Thoracic aorta (tissue), 2 donors: ENCODE results near the gene CUEDC1. TPM values are rescaled to one million over a fixed set of nuclear protein-coding genes. Genes with fewer than 3 reads are reported as not detected.

ENCODE experiments used
- ATAC-seq: fragments of 150-250 bp; one replicate; pipeline ENCODE4 v1.8.0; 2017; ENCODE audit warnings: low read depth; ENCODE audit not compliant: insufficient number of reproducible peaks, low FRiP score
- DNase-seq: peaks from one replicate; pipeline ENCODE4 v3.0.0-alpha.2; 2020; ENCODE audit warnings: low spot score
- H3K27ac ChIP-seq, 2 donors: fragments of 200-600 bp; sonication (generic); 1 replicate in 1 of 2; 2 replicates in 1 of 2; pipeline ENCODE4 v1.5.1; 2016; ENCODE audit warnings: mild to moderate bottlenecking in 2 of 2, moderate library complexity in 2 of 2
- H3K27me3 ChIP-seq: fragments of 200-600 bp; sonication (generic); replicated peaks from 2 replicates; pipeline ENCODE4 v1.6.0; 2016; ENCODE audit warnings: mild to moderate bottlenecking; ENCODE audit not compliant: insufficient read depth
- H3K36me3 ChIP-seq: fragments of 200-600 bp; sonication (generic); one replicate; pipeline ENCODE4 v1.5.1; 2016
- H3K4me1 ChIP-seq, 2 donors: fragments of 200-600 bp; sonication (generic); 1 replicate in 1 of 2; 2 replicates in 1 of 2; pipeline versions ENCODE4 v1.5.1 to v1.6.0; 2016; ENCODE audit warnings: low read depth in 2 of 2, mild to moderate bottlenecking in 1 of 2; ENCODE audit not compliant: control insufficient read depth in 1 of 2
- H3K4me3 ChIP-seq: fragments of 200-600 bp; sonication (generic); 2 replicates; pipeline ENCODE4 v1.5.1; 2016; ENCODE audit warnings: mild to moderate bottlenecking
- H3K9me3 ChIP-seq: fragments of 200-600 bp; sonication (generic); 2 replicates; pipeline ENCODE4 v1.5.1; 2016
- total RNA-seq, 2 donors: library from RNA; depleted of rRNA; stranded (reverse); fragments of >200 nt; gene quantifications; one replicate each; pipeline versions ENCODE4 v1.1.0 to v1.2.3, GENCODE V29; 2016
- TF ChIP-seq, protein P1 (sequence below): fragments of 200-600 bp; sonication (generic); IDR thresholded peaks from one replicate; pipeline ENCODE4 v1.5.1; 2019; ENCODE audit warnings: antibody characterized with exemption

Gene CUEDC1
- total RNA-seq, 2 donors from 2014 or later = 32.7 to 93.1 TPM

DNA sequence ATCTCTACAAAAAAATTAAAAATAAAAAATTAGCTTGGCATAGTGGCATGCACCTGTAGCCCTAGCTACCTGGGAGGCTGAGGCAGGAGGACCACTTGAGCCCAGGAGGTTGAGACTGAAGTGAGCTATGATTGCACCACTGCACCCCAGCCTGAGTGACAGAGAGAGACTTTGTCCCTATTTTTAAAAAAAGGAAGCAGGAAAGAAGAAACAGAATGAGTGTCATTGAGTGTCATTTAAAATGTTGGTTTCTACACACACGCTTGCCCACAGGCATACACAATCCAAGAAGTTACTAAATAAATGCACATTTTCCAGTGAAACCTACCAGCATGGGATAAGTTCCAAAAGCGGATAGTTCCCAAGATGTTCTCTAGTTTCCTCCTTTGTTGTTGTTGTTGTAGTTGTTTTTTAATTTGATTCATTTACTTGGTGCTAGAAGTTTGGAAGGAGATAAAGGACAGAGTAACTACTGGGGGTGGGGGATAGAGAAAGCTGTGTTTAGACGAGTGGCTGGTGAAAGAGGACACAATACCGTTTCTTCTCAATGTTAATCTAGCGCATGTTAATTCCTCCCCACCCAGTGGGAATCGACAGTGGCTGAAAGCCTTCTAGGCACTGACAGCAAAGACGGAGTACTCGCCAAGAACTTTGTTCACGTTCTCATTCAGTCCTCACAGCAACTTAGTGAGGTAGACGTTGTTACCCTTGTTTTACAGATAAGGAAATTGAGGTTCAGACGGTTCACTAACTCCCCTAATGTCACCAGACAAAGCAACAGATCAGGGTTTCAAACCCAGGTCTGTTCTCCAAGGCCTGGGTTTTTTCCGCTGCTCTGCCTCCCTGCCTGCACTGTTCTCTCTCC lies 122.7 kb downstream of the CUEDC1 start:
- H3K27ac ChIP-seq = peak overlapping the region; percentile 68 to 91
- DNase-seq = no peak
- H3K36me3 ChIP-seq = no peaks in the 10 kb centered on the region
- no peaks in the 10 kb centered on the region for H3K27me3 ChIP-seq
- H3K9me3 ChIP-seq = no peaks in the 10 kb centered on the region
- no peak for ATAC-seq
- TF ChIP-seq, protein P1, sequence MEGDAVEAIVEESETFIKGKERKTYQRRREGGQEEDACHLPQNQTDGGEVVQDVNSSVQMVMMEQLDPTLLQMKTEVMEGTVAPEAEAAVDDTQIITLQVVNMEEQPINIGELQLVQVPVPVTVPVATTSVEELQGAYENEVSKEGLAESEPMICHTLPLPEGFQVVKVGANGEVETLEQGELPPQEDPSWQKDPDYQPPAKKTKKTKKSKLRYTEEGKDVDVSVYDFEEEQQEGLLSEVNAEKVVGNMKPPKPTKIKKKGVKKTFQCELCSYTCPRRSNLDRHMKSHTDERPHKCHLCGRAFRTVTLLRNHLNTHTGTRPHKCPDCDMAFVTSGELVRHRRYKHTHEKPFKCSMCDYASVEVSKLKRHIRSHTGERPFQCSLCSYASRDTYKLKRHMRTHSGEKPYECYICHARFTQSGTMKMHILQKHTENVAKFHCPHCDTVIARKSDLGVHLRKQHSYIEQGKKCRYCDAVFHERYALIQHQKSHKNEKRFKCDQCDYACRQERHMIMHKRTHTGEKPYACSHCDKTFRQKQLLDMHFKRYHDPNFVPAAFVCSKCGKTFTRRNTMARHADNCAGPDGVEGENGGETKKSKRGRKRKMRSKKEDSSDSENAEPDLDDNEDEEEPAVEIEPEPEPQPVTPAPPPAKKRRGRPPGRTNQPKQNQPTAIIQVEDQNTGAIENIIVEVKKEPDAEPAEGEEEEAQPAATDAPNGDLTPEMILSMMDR = no peak
- H3K4me3 ChIP-seq = peak overlapping the region; percentile 72
- H3K4me1 ChIP-seq = peaks cover 17 to 33% of the 10 kb centered on the region in 2 donors

DNA sequence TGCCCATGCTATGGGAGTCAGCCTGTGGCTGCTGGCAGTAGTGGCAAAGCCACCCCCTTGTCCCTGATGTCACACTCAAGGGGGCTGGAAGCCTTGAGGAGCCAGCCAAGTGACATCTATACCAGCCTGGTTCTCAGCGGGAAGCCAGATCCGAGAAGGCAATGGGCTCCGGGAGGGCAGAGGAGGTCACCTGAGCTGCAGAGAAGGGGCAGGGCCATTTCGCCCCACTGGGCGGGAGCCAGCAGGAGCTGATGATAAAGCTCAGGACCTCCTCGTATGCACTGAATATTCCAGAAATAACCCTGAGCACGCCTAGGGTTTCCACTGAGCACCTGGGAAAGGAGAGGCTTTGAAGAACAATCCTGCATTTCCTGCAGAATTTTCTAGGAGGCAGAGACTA lies 124.3 kb downstream of the CUEDC1 start:
- Histone ChIP-seq H3K27ac (no peak overlapping the region), H3K4me3 (no peak overlapping the region), H3K4me1 (peaks cover 17 to 33% of the 10 kb centered on the region in 2 donors), H3K36me3 (no peaks in the 10 kb centered on the region), H3K27me3 (no peaks in the 10 kb centered on the region), H3K9me3 (no peaks in the 10 kb centered on the region)
- TF ChIP-seq, protein P1 = no peak
- ATAC-seq (no peak), DNase-seq (no peak)

DNA sequence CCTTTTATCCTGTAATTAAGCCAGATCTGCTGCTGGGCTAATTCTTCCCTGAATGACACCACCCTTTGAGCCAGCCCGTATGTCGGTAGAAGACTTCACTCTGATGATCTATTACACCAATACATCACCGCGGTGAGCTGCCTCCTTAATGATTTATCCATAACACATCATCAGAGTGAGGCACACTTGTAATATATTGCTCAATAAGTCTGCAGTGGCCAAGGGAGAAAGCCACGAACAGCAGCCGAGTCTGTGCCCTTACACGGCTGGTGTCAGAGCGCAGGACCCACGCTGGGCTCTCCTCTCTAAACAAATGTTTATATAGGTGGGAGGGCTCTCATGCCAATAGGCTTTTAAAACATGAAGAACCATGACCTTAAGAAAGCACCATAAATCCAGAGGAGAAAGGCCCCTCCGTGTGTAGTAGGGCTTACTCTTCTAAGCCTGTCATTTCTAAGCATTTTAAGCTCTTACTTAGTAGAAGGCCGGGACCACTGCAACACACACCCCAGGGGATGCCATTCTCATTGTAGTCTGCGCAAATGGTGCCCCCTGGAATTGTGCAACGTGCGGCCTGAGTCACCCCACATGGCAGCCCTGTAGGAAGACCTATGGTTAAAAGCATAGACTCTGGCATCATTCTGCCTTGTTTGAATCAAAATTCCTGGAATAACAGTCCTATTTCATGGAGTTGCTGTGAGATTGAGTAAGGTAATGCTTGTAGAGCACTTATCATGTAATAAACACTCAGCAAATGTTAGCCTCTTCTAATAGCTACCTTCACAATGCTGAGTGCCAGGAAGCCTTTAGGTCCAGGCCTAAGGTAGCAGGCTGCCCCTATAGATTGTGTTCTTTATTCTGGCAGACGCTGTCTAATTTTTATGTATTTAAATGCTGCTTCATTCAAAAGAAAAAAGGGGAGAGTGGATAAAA lies 131.5 kb downstream of the CUEDC1 start:
- Histone ChIP-seq H3K9me3 (no peaks in the 10 kb centered on the region), H3K27me3 (no peaks in the 10 kb centered on the region), H3K4me1 (no peaks in the 10 kb centered on the region), H3K4me3 (no peak overlapping the region), H3K27ac (no peak overlapping the region), H3K36me3 (no peaks in the 10 kb centered on the region)
- TF ChIP-seq, protein P1 = no peak
- DNase-seq (no peak), ATAC-seq (no peak)

DNA sequence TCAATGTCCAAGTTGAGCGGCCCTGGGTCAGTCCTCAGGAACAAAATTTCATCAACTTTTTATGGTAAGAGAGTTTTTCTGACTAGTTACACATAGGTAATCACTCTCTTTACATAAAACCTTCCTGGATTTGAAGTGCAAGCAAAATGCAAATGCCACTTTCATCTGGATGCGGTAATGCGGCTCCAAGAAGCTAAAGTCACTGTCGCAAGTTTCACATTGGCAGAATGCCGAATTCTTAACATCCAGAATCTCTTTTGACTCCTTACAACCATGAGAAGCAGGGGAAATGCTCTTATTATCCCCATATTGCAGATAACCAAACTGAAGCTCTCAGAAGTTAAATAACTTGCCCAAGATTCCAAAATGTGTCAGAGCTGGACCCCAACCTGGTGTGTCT lies 135.3 kb downstream of the CUEDC1 start:
- Histone ChIP-seq H3K36me3 (no peaks in the 10 kb centered on the region), H3K9me3 (no peaks in the 10 kb centered on the region), H3K27ac (no peak overlapping the region), H3K4me1 (no peaks in the 10 kb centered on the region), H3K4me3 (no peak overlapping the region), H3K27me3 (no peaks in the 10 kb centered on the region)
- no peak for DNase-seq
- ATAC-seq = no peak
- TF ChIP-seq, protein P1 = no peak

DNA sequence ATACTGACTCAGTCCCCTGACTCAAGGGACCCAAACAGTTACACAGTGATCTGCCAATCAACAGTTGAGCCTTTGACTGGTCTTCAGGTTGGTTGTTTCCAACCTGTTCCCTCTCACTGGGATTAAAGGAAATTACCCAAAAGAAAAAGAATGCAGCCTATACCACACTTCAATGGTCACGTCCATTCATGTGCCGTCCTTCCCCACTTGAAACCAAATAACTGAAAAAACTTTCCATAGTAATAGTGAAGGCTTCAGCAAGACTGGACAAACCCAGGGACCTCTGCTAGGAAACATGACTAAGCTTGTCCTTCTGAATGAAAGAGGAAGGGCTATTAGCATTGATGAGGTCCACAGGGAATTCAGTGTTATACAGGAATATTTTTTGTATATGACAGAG lies 135.9 kb downstream of the CUEDC1 start:
- DNase-seq (no peak), ATAC-seq (no peak)
- Histone ChIP-seq H3K27me3 (no peaks in the 10 kb centered on the region), H3K4me3 (no peak overlapping the region), H3K36me3 (no peaks in the 10 kb centered on the region), H3K4me1 (no peaks in the 10 kb centered on the region), H3K27ac (no peak overlapping the region), H3K9me3 (no peaks in the 10 kb centered on the region)
- TF ChIP-seq, protein P1 = no peak
